Smooth muscle cell (in vitro differentiated cells): ENCODE data around the gene KLRC4. TPM values are rescaled to one million over a fixed set of nuclear protein-coding genes. Genes with fewer than 3 reads are reported as not detected.

Experiments used
- DNase-seq: peaks from one replicate; lab custom pipeline; 2025; ENCODE audit not compliant: unreplicated experiment; lab: John Stamatoyannopoulos, UW
- H2AFZ ChIP-seq: fragments of 200-600 bp; sonication (generic); 2 replicates; pipeline ENCODE4 v1.6.0; 2016; ENCODE audit warnings: antibody characterized with exemption, low read depth, mild to moderate bottlenecking
- H3F3A ChIP-seq: fragments of 200-600 bp; sonication (generic); 2 replicates; pipeline ENCODE4 v1.6.0; 2017; ENCODE audit warnings: antibody characterized with exemption, low read depth
- H3K27ac ChIP-seq: fragments of 200-600 bp; sonication (generic); 2 replicates; pipeline ENCODE4 v1.5.1; 2016; ENCODE audit warnings: low read depth, mild to moderate bottlenecking
- H3K27me3 ChIP-seq: fragments of 200-600 bp; sonication (generic); 2 replicates; pipeline ENCODE4 v1.6.1; 2016; ENCODE audit warnings: low read depth, mild to moderate bottlenecking
- H3K36me3 ChIP-seq: fragments of 200-600 bp; sonication (generic); 2 replicates; pipeline ENCODE4 v1.5.1; 2016; ENCODE audit warnings: low read depth
- H3K4me1 ChIP-seq: fragments of 200-600 bp; sonication (generic); 2 replicates; pipeline ENCODE4 v1.5.1; 2016; ENCODE audit warnings: low read depth
- H3K4me2 ChIP-seq: fragments of 200-600 bp; sonication (generic); 2 replicates; pipeline ENCODE4 v1.6.0; 2016; ENCODE audit warnings: mild to moderate bottlenecking
- H3K4me3 ChIP-seq: fragments of 200-600 bp; sonication (generic); 2 replicates; pipeline ENCODE4 v1.5.1; 2016; ENCODE audit warnings: mild to moderate bottlenecking
- H3K79me2 ChIP-seq: fragments of 200-600 bp; sonication (generic); 2 replicates; pipeline ENCODE4 v1.6.0; 2016; ENCODE audit warnings: low read depth, mild to moderate bottlenecking
- H3K9ac ChIP-seq: fragments of 200-600 bp; sonication (generic); 2 replicates; pipeline ENCODE4 v1.6.0; 2016; ENCODE audit warnings: low read depth
- H3K9me3 ChIP-seq: fragments of 200-600 bp; sonication (generic); replicated peaks from 2 replicates; pipeline ENCODE4 v1.5.1; 2016; ENCODE audit warnings: low read depth
- H4K20me1 ChIP-seq: fragments of 200-600 bp; sonication (generic); 2 replicates; pipeline ENCODE4 v1.6.0; 2016; ENCODE audit warnings: low read depth
- CTCF ChIP-seq: fragments of 200-600 bp; sonication (generic); IDR thresholded peaks from 2 replicates; pipeline ENCODE4 v1.5.1; 2017; ENCODE audit warnings: borderline replicate concordance, mild to moderate bottlenecking, antibody characterized with exemption; ENCODE audit not compliant: insufficient read depth, poor library complexity, severe bottlenecking
- WGBS: methylation state at CpG from one replicate; pipeline ENCODE4 v1.1.7; 2016; ENCODE audit warnings: low lambda C conversion rate; 5-methylcytosine and 5-hydroxymethylcytosine counted together
- polyA plus RNA-seq: library from polyadenylated mRNA; unstranded; fragments of >200 nt; fragmentation: Nextera tagmentation; extraction: Ambion mirVana; gene quantifications from 2 replicates; pipeline ENCODE4 v1.2.1, GENCODE V29; 2016
- total RNA-seq: library from RNA; depleted of rRNA; stranded (reverse); fragments of >200 nt; gene quantifications from 2 replicates; pipeline ENCODE4 v1.2.3, GENCODE V29; 2014

The KLRC4 gene
- total and polyA plus RNA-seq, 2 experiments from 2014 or later = not detected

- Histone ChIP-seq H3K36me3 (no peaks in the 10 kb centered on the region), H3K4me3 (no peak overlapping the region), H3K4me2 (no peak overlapping the region), H3K9ac (no peak overlapping the region), H3K27ac (no peak overlapping the region), H3F3A (peaks cover 16% of the 10 kb centered on the region), H4K20me1 (no peaks in the 10 kb centered on the region), H2AFZ (no peak overlapping the region), H3K79me2 (no peaks in the 10 kb centered on the region), H3K27me3 (no peaks in the 10 kb centered on the region), H3K9me3 (no peaks in the 10 kb centered on the region), H3K4me1 (peaks cover 29% of the 10 kb centered on the region)
- no peak for TF ChIP-seq CTCF
- DNase-seq = no peak
- WGBS = 100% methylated on average over 1 of the region's 1 CpG
Observed at GRCh38 chr12:10358969-10359368, 50.6 kb downstream of the KLRC4 start.

GRCh38 chr12:10358131-10358530 lies 51.4 kb downstream of the KLRC4 start:
- no peak for TF ChIP-seq CTCF
- no peak overlapping the region for H2AFZ ChIP-seq
- H3K4me2 ChIP-seq = no peak overlapping the region
- no peaks in the 10 kb centered on the region for H4K20me1 ChIP-seq
- H3K4me3 ChIP-seq = no peak overlapping the region
- 72% methylated on average over 5 of the region's 5 CpGs for WGBS
- H3K4me1 ChIP-seq = peaks cover 21% of the 10 kb centered on the region
- no peak overlapping the region for H3K27ac ChIP-seq
- no peaks in the 10 kb centered on the region for H3K27me3 ChIP-seq
- H3K9ac ChIP-seq = no peak overlapping the region
- peaks cover 11% of the 10 kb centered on the region for H3F3A ChIP-seq
- H3K9me3 ChIP-seq = no peaks in the 10 kb centered on the region
- DNase-seq = no peak
- no peaks in the 10 kb centered on the region for H3K79me2 ChIP-seq
- H3K36me3 ChIP-seq = no peaks in the 10 kb centered on the region

Other genes with a start within 250 kb of the KLRC4 start
- gene OLR1, start 237.6 kb downstream of the KLRC4 start, total RNA-seq = 7.4 and 14.5 TPM in 2 replicates
- gene OLR1, start 237.6 kb downstream of the KLRC4 start, polyA plus RNA-seq = 5.4 and 6.7 TPM in 2 replicates
- 1.6 and 2.0 TPM in 2 replicates for gene TMEM52B, start 230.7 kb downstream of the KLRC4 start, total RNA-seq
- 0.77 and 4.5 TPM in 2 replicates for gene TMEM52B, start 230.7 kb downstream of the KLRC4 start, polyA plus RNA-seq
- gene GABARAPL1, start 196.9 kb downstream of the KLRC4 start, total RNA-seq = 83.4 and 101 TPM in 2 replicates
- 87.3 and 90.0 TPM in 2 replicates for gene GABARAPL1, start 196.9 kb downstream of the KLRC4 start, polyA plus RNA-seq
- 0.18 and 1.2 TPM in 2 replicates for gene KLRD1, start 101.9 kb downstream of the KLRC4 start, total RNA-seq
- gene KLRD1, start 101.9 kb downstream of the KLRC4 start, polyA plus RNA-seq = 0.09 and 0.56 TPM in 2 replicates
- not detected in 2 replicates for gene KLRK1, start 19.7 kb downstream of the KLRC4 start, total RNA-seq
- gene KLRK1, start 19.7 kb downstream of the KLRC4 start, polyA plus RNA-seq = 0.22 TPM in 1 of 2 replicates, not detected in the other
- not detected in 2 replicates for gene KLRC3, start 10.8 kb upstream of the KLRC4 start, total RNA-seq
- gene KLRC3, start 10.8 kb upstream of the KLRC4 start, polyA plus RNA-seq = not detected in 2 replicates
- gene KLRC2, start 26.3 kb upstream of the KLRC4 start, total RNA-seq = not detected in 2 replicates
- gene KLRC2, start 26.3 kb upstream of the KLRC4 start, polyA plus RNA-seq = not detected in 2 replicates
- not detected in 2 replicates for gene KLRC1, start 43.6 kb upstream of the KLRC4 start, total RNA-seq
- gene KLRC1, start 43.6 kb upstream of the KLRC4 start, polyA plus RNA-seq = not detected in 2 replicates
- 0.49 and 0.58 TPM in 2 replicates for gene EIF2S3B, start 96.1 kb upstream of the KLRC4 start, total RNA-seq
- gene EIF2S3B, start 96.1 kb upstream of the KLRC4 start, polyA plus RNA-seq = 0.13 TPM in 1 of 2 replicates, not detected in the other
- gene MAGOHB, start 203.9 kb upstream of the KLRC4 start, total RNA-seq = 24.0 and 40.1 TPM in 2 replicates
- 62.2 and 68.4 TPM in 2 replicates for gene MAGOHB, start 203.9 kb upstream of the KLRC4 start, polyA plus RNA-seq